ENCODE results near the gene PCGF3.
"Not testable (repeated sequence)": the region's sequence is repeated elsewhere in the genome, so short reads cannot be mapped to it uniquely, and the experiment has no call there.

Gene PCGF3

GRCh38 chr4:668219-668618 is 37.4 kb upstream of the PCGF3 start:
- not testable (repeated sequence) for DNase-seq (ENCODE audit: low read depth in 2 of 2)

GRCh38 chr4:669806-670559 is 35.6 kb upstream of the PCGF3 start:
- DNase-seq (ENCODE audit: low read depth in 2 of 2): not testable (repeated sequence)

GRCh38 chr4:671769-672168 is 33.9 kb upstream of the PCGF3 start:
- no peak for DNase-seq (ENCODE audit: low read depth in 2 of 2)

GRCh38 chr4:673349-674091 is 32.1 kb upstream of the PCGF3 start:
- DNase-seq (ENCODE audit: low read depth in 2 of 2): no peak

GRCh38 chr4:674172-675035 is 31.2 kb upstream of the PCGF3 start, which contains the start of the genes ATP5ME and MYL5:
TSS of gene ATP5ME (minus strand) at chr4:674276. CDS start at chr4:674247, 29 bp downstream.
TSS of gene MYL5 (plus strand) at chr4:674542. CDS start at chr4:678027, 3,485 bp downstream.
- peak; percentile 94 to 95 for DNase-seq (ENCODE audit: low read depth in 2 of 2)

- DNase-seq (ENCODE audit: low read depth in 2 of 2): no peak
These were observed 30.4 kb upstream of the PCGF3 start for GRCh38 chr4:675036-675882.

GRCh38 chr4:675980-676870 is 29.4 kb upstream of the PCGF3 start:
- no peak for DNase-seq (ENCODE audit: low read depth in 2 of 2)

GRCh38 chr4:676871-677235 is 28.8 kb upstream of the PCGF3 start:
- no peak for DNase-seq (ENCODE audit: low read depth in 2 of 2)

GRCh38 chr4:677431-678293 is 28.0 kb upstream of the PCGF3 start:
- DNase-seq (ENCODE audit: low read depth in 2 of 2): no peak

- no peak for DNase-seq (ENCODE audit: low read depth in 2 of 2)
These were observed 27.1 kb upstream of the PCGF3 start for GRCh38 chr4:678331-679103.

- DNase-seq (ENCODE audit: low read depth in 2 of 2): no peak
These were observed 26.5 kb upstream of the PCGF3 start for GRCh38 chr4:679104-679481.

- no peak for DNase-seq (ENCODE audit: low read depth in 2 of 2)
These were observed 26.0 kb upstream of the PCGF3 start for GRCh38 chr4:679629-680028.

GRCh38 chr4:680091-680490 is 25.5 kb upstream of the PCGF3 start:
- no peak for DNase-seq (ENCODE audit: low read depth in 2 of 2)

- DNase-seq (ENCODE audit: low read depth in 2 of 2): no peak
These were observed 25.1 kb upstream of the PCGF3 start for GRCh38 chr4:680551-680927.

- peak; percentile 45 to 48 for DNase-seq (ENCODE audit: low read depth in 2 of 2)
These were observed 24.5 kb upstream of the PCGF3 start for GRCh38 chr4:680928-681645.

GRCh38 chr4:681736-682451 is 23.7 kb upstream of the PCGF3 start:
- no peak for DNase-seq (ENCODE audit: low read depth in 2 of 2)

GRCh38 chr4:682490-683172 is 23.0 kb upstream of the PCGF3 start:
- no peak for DNase-seq (ENCODE audit: low read depth in 2 of 2)

Data from stimulated activated CD8-positive, alpha-beta memory T cell treated with anti-CD3 and anti-CD28 coated beads, Interleukin-15, amount 100 ng/mL, for 48 hours (primary cell).